Measurements from ENCODE around the gene SEC16B. TPM values are rescaled to one million over a fixed set of nuclear protein-coding genes. Genes with fewer than 3 reads are reported as not detected.
"Not testable (repeated sequence)": the region's sequence is repeated elsewhere in the genome, so short reads cannot be mapped to it uniquely, and the experiment has no call there.

Gene SEC16B
- total RNA-seq, 1 donor from 2014 or later, result 1.7 TPM

GRCh38 chr1:178004926-178005391 lies 35.1 kb upstream of the SEC16B start:
- no peak for DNase-seq (ENCODE audit: extremely low spot score in 2 of 2)
- Histone ChIP-seq H3K4me3 (no peak overlapping the region), H3K9me3 (no peaks in the 10 kb centered on the region), H3K27ac (no peak overlapping the region), H3K27me3 (no peaks in the 10 kb centered on the region), H3K4me1 (no peaks in the 10 kb centered on the region), H3K36me3 (peaks cover 0 to 5% of the 10 kb centered on the region in 2 donors)
- intact Hi-C loops (cut with DNase I), result no loop called here
- TF ChIP-seq POLR2AphosphoS5 (IDR thresholded peaks at IDR 0.05; ENCODE audit: insufficient read depth in 1 of 2, low read depth in 1 of 2) (no peak), CTCF (IDR thresholded peaks at IDR 0.05) (no peak), POLR2A (IDR thresholded peaks at IDR 0.05) (no peak)

- H3K27ac ChIP-seq, result no peak overlapping the region
- no peak overlapping the region for H3K4me3 ChIP-seq
- DNase-seq (ENCODE audit: extremely low spot score in 2 of 2), result no peak
- no peaks in the 10 kb centered on the region for H3K4me1 ChIP-seq
- no peaks in the 10 kb centered on the region for H3K27me3 ChIP-seq
- intact Hi-C loops (cut with DNase I), result no loop called here
- no peaks in the 10 kb centered on the region for H3K36me3 ChIP-seq
- H3K9me3 ChIP-seq, result no peaks in the 10 kb centered on the region
- no peak for TF ChIP-seq POLR2AphosphoS5 (IDR thresholded peaks at IDR 0.05; ENCODE audit: insufficient read depth in 1 of 2, low read depth in 1 of 2)
- TF ChIP-seq CTCF (IDR thresholded peaks at IDR 0.05), result no peak
- no peak for TF ChIP-seq POLR2A (IDR thresholded peaks at IDR 0.05)
These were observed 29.1 kb upstream of the SEC16B start for GRCh38 chr1:177998696-177999631.

GRCh38 chr1:177996957-177997356 lies 27.1 kb upstream of the SEC16B start:
- Histone ChIP-seq H3K27ac (no peak overlapping the region), H3K27me3 (no peaks in the 10 kb centered on the region), H3K4me1 (no peaks in the 10 kb centered on the region), H3K36me3 (no peaks in the 10 kb centered on the region), H3K9me3 (no peaks in the 10 kb centered on the region), H3K4me3 (no peak overlapping the region)
- intact Hi-C loops (cut with DNase I), result no loop called here
- TF ChIP-seq POLR2AphosphoS5 (IDR thresholded peaks at IDR 0.05; ENCODE audit: insufficient read depth in 1 of 2, low read depth in 1 of 2), result no peak
- no peak for TF ChIP-seq CTCF (IDR thresholded peaks at IDR 0.05)
- no peak for DNase-seq (ENCODE audit: extremely low spot score in 2 of 2)

DNA sequence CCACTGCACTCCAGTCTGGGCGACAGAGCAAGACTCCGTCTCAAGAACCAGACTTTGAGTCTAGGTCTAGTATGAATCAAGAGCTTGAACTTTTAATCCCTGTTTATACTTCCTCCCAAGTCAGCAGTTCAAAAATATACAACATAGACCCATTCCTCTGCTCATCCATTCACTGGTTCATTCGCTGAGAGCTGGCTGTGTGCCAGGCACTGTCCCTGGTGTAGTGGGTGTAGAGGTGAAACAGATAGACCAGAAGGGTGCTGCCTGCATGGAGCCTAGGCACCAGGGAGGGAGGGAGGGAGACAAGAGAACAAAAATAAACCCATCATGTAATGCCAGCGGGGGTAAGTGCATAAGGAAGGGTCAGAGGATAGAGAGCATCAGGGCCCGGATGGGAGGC lies 25.5 kb upstream of the SEC16B start:
- DNase-seq (ENCODE audit: extremely low spot score in 2 of 2), result no peak

GRCh38 chr1:177986281-177986680 lies 16.4 kb upstream of the SEC16B start:
- H3K36me3 ChIP-seq; intact Hi-C loops (cut with DNase I); H3K9me3 ChIP-seq; H3K27ac ChIP-seq; H3K4me3 ChIP-seq; H3K27me3 ChIP-seq; DNase-seq (ENCODE audit: extremely low spot score in 2 of 2); H3K4me1 ChIP-seq: not testable (repeated sequence)

More for the DNA sequence above, 25.5 kb upstream of the SEC16B start:
- Histone ChIP-seq H3K4me1 (no peaks in the 10 kb centered on the region), H3K27ac (no peak overlapping the region), H3K27me3 (no peaks in the 10 kb centered on the region), H3K36me3 (no peaks in the 10 kb centered on the region), H3K4me3 (no peak overlapping the region), H3K9me3 (no peaks in the 10 kb centered on the region)
- intact Hi-C loops (cut with DNase I), result no loop called here
- TF ChIP-seq POLR2AphosphoS5 (IDR thresholded peaks at IDR 0.05; ENCODE audit: insufficient read depth in 1 of 2, low read depth in 1 of 2) (no peak), POLR2A (IDR thresholded peaks at IDR 0.05) (no peak), CTCF (IDR thresholded peaks at IDR 0.05) (no peak)
